HG03457 (cell line): ENCODE measurements around the gene ATP5F1B.
A peak's percentile ranks its signal among the peaks of the same experiment; 100 is the strongest.
"Not testable (repeated sequence)": the region's sequence is repeated elsewhere in the genome, so short reads cannot be mapped to it uniquely, and the experiment has no call there.

Experiments
- ATAC-seq: cut with Tn5 transposase; IDR thresholded peaks from one replicate; pipeline ENCODE4 v1.9.1; 2021; ENCODE audit warnings: moderate number of reproducible peaks; ENCODE audit not compliant: unreplicated experiment

The ATP5F1B gene

GRCh38 chr12:56653781-56654180, 8.0 kb upstream of the ATP5F1B start:
- not testable (repeated sequence) for ATAC-seq

- ATAC-seq = not testable (repeated sequence)
These were observed 2.2 kb upstream of the ATP5F1B start for GRCh38 chr12:56648023-56648422.

GRCh38 chr12:56645201-56645716, 525 bp downstream of the ATP5F1B start:
- no peak for ATAC-seq

- ATAC-seq = no peak
These were observed 1.1 kb downstream of the ATP5F1B start for GRCh38 chr12:56644654-56645053.

- no peak for ATAC-seq
These were observed 4.6 kb downstream of the ATP5F1B start for GRCh38 chr12:56641219-56641618.

- no peak for ATAC-seq
These were observed 8.2 kb downstream of the ATP5F1B start for GRCh38 chr12:56637621-56638020.

GRCh38 chr12:56636675-56637540, 8.9 kb downstream of the ATP5F1B start:
- peak; percentile 43 for ATAC-seq

- ATAC-seq = peak; percentile 28
These were observed 9.7 kb downstream of the ATP5F1B start for GRCh38 chr12:56635806-56636674.

- ATAC-seq = no peak
These were observed 10.7 kb downstream of the ATP5F1B start for GRCh38 chr12:56634837-56635791.

- ATAC-seq = no peak
These were observed 11.4 kb downstream of the ATP5F1B start for GRCh38 chr12:56634242-56634836.

- ATAC-seq = no peak
These were observed 12.1 kb downstream of the ATP5F1B start for GRCh38 chr12:56633468-56634241.

GRCh38 chr12:56632701-56633467, 12.9 kb downstream of the ATP5F1B start:
- ATAC-seq = no peak

- no peak for ATAC-seq
These were observed 13.7 kb downstream of the ATP5F1B start for GRCh38 chr12:56631790-56632700.

- peak; percentile 38 for ATAC-seq
These were observed 15.6 kb downstream of the ATP5F1B start, which contains the start of gene BAZ2A for GRCh38 chr12:56630180-56630632. TSS of gene BAZ2A (minus strand) at chr12:56630326. CDS start at chr12:56617530, 12,796 bp downstream.

GRCh38 chr12:56629459-56630179, 16.2 kb downstream of the ATP5F1B start:
- ATAC-seq = peak; percentile 1

GRCh38 chr12:56628671-56629458, 16.9 kb downstream of the ATP5F1B start:
- no peak for ATAC-seq
